Activated T-cell treated with anti-CD3 and anti-CD28 coated beads for 1 hour (primary cell): Measurements from ENCODE around the gene RAI14.
"Not testable (repeated sequence)": the region's sequence is repeated elsewhere in the genome, so short reads cannot be mapped to it uniquely, and the experiment has no call there.

Experiments
- DNase-seq: peaks from one replicate; pipeline ENCODE4 v3.0.0-alpha.2; 2020; ENCODE audit warnings: low read depth

RAI14 gene

DNA sequence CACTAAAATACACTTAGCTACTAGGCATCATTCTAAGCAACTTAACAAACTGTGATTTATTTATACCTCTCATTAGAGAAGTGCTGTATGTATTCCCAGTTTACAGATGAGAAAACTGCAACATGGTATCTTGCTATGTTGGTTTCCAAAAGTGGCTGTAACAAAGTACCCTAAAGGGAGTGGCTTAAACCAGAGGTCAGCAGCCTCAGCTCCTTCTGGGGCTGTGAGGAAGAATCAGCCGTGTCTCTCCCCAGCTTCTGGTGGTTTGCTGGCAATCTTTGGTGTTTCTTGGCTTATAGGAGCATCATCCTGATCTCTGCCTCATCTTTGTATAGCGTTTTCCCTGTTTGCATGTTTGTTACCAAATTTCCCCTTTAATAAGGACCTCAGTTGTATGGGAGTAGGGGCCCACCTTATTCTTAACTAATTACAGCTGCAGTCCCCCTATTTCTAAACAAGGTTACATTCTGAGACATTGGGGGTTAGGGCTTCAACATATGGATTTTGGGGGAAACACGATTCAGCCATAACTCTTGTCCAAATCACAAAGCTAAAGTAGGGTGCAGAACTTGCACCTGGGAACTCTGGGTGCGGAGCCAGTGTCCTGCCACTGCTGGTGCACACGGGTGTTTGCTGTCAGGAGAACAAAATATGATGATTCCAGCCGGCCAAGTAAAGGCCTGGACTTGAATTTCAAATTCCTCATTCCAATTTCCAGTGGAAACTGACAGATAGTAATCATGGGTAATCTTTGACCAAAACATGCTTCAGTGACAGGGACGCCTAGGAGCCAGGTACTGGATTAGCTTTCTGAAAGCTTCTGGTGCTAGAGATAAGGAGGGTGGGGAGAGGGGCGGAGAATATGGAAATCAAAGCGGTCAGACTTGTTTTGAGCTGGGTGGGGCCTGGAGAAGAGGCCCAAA lies 43.3 kb downstream of the RAI14 start:
- DNase-seq, result no peak

DNA sequence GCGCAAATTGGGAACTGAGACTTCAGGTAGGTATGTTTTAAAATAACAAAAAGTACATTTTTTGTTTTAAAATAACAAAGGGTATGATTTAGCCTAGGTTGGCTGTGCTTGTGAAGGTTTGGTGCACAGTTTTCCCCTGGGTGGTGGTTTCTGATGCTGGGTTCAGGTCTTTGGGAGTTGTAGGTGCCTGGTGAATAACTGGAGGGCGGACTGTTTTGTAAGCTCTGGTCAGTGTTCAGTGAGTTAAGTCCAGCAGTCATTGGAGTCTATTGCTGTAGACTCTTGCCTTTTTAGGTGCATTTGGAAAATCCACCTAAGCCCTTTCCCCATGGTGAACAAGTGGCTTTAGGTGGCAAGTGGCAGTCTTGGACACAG lies 43.9 kb downstream of the RAI14 start:
- DNase-seq, result no peak

DNA sequence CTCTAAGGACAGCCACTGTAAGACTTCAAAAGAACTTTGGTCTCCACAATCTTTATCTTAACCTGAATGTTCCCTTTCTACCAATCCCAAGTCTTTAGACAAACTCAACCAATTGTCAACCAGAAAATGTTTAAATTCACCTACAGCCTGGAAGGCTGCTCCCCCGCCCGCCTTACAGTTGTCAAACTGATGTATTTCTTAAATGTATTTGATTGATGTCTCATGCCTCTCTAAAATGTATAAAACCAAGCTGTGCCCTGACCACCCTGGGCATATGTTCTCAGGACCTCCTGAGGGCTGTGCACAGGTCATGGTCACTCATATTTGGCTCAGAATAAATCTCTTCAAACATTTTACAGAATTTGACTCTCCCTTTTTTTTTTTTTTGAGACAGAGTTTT lies 45.3 kb downstream of the RAI14 start:
- DNase-seq, result not testable (repeated sequence)

DNA sequence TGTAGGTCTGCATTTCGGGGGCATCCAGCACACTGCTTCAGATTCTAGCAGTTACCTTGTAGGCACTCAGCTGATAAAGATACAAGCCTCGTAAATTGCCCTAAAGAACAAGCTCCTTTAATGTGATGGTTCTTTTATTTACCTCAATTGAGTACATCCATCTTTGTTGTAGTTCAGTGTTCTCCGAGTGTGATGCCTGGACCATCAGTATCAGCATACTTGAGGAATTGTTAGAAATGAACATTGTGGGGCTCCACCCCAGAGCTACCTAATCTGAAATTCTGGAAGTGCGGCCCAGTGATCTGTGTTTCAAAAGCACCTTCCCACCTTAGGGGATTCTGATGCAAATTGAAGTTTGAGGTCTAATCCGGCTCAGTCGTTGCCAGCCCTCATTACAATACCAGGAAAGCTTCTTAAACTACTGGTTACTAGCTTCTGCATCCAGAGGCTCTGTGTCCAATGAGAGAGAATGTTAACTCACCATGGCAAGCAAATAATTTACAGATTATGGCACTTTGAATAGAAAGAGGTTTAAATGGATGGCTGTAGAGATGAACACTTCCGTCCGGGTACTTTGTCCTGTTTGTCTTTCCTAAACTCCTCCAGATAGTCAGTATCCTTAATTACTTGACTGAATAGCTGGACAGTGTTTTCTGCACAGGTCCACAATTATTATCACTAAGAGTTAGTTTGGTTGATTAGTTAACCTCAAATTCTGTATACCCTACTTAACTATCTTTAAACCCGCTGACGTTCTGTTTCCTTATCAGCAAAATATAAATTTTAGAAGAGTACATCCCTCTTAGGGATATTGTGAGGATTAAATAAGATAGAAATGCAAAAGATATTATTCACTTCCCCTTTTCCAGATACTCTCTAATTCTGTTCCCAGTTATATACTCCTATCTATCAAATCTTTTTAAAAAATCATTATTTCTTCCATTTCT lies 47.9 kb downstream of the RAI14 start:
- DNase-seq, result no peak

DNA sequence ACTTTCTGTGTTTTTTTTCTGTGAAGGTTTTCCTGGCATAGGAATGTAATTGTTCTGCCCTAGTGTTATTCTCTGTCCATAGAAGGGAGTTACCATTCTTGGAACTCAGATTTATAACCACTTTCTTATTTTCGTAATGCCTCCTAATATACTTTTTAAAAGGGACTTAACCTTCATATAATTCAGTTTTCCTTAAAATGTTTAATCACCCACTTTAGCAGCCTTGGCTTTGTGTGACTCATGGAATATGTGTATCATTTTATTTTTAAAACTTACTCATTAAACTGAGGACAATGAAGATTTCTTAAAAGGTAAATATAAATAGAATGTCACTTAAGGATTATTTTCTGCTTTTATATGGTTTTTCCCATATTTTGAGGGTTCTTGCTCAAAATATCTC lies 50.0 kb downstream of the RAI14 start:
- no peak for DNase-seq

DNA sequence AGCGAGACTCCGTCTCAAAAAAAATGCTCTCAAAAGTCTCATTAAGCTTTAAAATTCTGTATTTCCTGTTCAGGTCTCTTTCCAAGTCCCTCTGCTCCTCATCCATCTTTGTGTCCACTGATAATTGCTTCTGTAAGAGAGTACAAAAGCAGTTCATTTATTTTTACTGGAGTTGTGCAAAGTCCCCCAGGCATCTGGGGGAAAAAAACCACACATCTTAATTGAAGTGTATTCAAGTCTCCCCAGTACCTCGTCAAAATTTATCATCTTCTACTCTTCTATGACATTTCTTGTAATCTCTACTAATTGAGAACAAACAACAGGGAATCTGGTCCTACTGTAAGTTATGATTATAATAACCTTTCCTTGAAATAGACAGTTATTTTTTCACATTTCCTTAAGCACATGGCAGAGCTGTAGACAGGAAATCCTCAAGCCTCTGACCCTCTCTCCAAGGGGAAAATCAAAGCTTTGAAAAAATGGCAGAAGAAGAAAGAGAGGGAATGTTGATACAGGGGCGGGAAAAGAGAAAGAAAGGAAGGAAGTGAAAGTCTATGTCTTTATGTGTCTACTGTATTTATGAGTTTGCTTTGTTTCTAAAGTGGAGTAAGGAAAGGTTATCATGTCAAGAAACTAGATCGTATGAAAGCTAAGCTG lies 51.5 kb downstream of the RAI14 start:
- DNase-seq, result no peak

DNA sequence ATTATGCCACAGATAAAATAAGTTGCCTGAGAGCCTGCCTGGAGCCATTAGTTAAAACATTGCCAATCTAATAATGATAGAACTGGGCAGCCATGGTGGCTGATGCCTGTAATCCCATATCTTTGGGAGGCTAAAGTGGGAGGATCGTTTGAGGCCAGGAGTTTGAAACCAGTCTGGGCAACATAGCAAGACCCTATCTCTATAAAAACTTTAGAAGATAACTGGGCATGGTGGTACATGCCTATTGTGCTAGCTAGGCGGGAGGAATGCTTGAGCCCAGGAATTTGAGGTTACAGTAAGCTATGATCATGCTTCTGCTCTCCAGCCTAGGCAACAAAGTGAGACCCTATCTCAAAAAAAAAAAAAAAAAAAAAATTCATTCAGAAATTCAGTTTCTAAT lies 52.6 kb downstream of the RAI14 start:
- no peak for DNase-seq

DNA sequence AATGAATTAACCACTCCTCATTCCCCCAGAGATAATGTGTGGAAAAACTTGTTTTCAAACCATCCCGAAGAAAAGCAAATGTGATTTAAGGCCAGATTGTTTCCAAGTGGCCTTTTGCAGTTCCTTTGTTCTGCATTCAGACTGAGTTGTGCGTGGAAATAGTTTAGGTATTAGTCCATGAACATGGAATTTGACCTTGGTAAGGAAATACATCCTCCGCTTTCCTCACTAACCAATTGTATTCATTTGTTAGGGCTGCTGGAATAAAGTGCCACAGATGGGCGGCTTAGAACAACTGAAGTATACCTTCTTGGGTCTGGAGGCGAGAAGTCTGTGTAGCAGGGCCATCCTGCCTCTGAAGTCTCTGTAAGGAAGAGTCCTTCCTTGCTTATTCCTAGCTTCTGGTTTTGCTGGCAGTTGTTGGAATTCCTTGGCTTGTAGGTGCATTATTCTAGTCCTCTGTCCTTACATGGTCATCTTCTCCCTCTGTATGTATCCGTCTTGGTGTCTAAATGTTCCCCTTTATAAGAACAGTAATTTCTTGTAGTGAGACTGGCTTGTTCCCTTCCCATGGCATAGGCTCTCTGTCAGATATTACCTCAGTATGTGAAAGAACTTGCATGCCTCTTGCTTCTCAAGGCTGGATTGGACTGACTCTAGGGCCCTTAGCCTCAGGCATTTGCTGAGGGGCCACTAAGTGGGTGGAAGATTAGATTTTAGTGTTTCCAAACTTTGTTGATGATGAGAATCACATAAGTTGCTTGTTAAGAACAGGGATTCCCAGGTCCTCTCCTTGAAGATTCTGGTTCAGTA lies 53.9 kb downstream of the RAI14 start:
- no peak for DNase-seq

DNA sequence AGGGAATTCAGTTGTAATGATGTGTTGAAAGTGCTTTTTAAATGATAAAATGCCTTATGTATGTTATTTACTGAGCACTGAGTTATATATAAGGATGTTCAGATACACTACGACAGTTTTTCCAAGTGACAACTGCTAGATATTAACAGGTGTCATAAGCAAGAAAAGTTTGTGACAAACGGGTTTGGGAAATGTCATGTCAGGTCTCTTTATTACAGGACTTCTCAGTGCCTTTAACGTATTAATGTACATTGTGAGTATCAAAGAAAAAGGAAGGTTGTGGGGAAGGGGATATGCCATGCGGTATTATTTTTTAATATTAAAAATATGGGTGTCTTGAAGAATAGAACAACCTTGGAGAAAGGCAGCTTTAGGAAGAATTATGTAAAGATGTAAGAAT lies 56.4 kb downstream of the RAI14 start:
- no peak for DNase-seq

DNA sequence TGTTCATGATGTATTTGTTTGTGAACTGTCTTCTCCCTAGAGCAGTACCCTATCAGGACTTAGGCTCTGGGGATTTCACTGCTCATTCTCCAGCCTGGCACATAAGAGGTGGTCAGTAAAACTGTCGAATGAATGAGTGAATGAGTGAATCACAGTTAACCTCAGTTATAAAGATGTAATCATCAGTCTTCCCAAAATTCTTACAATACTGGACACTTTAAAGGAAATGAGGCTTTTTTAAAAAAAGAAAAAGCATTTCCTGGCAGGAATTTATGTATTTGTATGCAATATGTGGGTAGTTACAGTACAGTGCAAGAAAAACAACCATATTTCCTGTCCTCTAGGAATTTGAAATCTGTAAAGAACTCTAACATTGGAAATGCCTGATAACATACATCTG lies 59.6 kb downstream of the RAI14 start:
- no peak for DNase-seq

DNA sequence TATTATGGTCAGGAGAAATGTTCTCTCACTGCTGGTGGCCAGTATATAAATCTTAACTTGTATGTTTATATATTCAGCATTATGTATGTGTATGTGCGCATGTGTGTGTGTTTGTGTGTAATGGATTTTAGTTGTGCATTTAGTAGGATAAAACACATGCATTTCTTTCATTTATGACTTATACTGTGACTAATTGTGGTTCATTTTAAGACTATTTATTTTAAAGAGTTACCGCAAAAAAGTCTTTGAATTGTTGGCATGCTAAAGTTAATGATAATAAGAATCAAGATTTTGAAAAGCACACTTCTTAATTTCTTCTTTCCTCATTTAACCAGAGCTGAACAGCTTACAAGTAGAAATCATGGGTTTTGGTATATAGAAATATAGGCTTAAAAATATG lies 60.9 kb downstream of the RAI14 start:
- no peak for DNase-seq

DNA sequence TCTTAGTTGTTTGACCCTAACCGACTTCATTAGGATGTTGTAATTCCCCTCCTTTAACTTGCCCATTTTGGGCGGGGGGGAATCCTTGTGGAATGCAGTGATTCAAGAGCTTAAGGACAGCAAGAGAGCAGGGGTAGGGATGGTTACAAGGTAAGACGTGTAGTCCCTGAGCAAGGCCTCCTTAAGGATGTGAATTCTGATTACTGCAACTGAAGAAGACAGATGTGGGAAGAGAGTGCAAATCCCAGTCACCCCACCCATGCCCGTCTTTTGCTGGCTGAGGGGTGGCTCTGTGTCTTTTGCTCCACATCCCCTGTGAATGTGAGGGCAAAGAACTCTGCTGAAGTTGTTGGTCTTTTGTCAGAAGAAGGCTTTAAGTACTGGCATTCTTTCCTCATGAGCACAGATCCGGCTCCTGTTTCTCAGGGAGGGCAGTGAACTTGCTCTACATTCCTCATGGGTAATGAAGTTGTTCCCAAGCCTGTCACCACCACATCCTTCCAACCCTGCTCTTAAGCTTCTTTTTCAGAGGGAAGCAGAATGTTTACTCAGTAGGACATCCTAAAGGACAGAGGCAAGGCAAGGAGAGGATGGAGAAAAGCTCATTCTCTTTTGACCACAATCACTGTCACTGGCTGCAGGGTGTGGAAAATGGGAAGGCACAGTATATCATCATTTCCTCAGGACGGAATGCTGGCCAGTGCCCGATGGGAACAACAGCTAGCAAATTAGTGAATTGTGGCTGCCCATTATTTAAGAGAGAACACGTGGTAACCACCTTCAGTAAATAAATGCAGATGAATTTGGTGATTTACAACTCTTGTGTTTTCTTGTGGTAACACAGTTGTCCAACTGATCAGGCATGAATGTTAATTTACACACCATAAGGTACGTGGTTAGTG lies 61.5 kb downstream of the RAI14 start:
- DNase-seq, result no peak

DNA sequence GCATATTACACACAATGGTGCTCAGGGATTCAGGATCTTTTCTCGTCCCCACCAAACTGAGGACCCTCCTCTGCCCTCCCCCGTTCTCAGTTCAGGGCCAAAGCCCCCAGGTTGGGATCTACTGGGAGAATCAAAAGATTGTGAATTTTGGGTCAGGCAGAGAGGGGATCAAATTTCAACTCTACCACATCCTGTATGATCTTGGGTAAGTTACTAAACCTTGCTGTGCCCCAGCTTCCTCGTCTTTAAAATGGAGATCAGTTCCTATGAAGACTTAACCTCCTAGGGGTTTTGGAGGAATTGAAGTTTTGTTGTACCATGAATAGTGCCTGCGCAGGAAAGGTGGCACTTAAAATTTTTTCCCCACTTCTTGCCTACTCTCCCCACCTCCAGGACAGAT lies 62.4 kb downstream of the RAI14 start:
- DNase-seq, result no peak

DNA sequence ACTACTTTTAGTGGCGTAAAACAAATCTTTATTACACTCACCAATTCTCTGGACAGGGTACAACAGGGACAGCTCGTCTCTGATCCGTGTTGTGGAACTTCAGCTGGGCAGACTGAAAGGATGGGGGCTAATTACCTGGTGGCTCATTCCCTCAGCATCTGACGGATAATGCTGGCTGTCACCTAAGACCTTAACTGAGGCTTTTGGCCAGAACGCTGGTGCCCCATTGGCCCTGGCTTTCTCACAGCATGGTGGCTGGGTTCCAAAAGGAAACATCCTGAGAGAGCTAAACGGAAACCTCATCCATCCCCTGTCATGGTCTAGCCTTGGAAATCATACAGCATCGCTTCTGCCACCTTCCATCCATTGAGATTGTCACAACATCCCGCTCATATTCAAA lies 62.9 kb downstream of the RAI14 start:
- DNase-seq, result no peak

DNA sequence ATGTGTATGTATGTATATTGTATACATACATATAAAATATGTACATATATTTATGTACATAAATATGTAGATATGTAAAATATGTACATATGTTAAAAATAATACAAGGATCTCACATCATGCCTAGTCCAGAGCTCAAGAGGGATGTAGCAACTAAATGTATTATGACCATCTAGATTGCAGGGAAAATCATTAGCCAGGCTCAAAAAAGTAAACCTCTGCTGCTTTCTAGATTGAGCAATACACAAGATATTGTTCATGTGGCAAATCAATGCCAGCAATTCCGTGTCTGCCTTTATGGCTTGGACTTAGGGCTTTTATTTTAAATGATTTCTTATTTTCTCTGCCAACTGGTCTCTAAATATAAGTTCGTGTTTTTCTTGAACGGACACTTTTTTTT lies 65.2 kb downstream of the RAI14 start:
- no peak for DNase-seq

DNA sequence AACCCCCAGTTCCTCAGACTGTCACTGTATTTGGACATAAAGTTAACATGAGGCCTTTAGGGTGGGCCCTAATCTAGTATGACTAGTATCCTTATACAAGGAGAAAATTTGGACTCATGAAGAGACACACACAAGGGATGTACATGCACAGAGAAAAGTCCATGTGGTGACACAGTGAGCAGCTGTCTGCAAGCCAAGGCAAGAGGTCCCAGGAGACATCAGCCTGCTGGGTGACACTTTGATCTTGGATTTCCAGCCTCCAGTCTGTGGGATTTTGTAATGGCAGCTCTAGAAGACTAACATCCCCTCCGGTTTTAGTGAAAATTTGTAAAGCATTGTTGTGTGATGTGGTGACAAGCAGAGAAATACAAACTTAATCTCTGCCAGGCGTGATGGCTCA lies 66.1 kb downstream of the RAI14 start:
- no peak for DNase-seq

DNA sequence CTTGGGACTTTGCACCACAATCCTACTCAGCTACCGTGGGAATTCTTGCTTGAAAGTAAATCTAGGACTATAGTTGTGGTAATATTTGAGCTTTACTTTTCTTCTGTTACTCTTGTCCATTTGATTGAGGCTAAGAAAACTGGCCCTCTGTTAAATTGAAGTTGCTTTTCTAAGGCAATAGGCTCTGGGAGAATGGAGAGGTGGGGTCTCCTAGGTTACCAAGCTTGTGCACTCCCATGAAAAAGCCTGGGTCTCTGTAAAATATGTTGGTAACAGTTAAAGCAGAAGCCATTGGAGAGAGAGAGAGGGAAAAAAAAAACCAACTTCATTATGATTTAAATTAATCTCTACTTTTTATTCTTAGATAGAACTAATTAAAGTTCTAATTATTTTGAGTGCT lies 68.6 kb downstream of the RAI14 start:
- no peak for DNase-seq

DNA sequence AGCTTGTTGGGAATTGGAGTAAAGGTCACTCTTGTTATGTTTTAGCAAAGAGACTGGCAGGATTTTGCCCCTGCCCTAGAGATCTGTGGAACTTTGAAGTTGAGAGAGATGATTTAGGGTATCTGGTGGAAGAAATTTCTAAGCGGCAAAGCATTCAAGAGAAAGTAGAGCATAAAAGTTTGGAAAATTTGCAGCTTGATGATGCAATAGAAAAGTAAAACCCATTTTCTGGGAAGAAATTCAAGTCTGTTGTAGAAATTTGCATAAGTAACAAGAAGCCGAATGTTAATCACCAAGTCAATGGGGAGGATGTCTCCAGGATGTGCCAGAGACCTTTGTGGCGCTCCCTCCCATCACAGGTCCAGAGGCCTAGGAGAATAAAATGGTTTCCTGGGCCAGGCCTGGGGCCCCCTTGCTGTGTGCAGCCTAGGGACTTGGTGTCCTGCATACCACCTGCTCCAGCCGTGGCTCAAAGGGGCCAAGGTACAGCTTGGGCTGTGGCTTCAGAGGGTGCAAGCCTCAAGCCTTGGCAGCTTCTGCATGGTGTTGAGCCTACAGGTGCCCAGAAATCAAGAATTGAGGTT lies 71.1 kb downstream of the RAI14 start:
- DNase-seq, result not testable (repeated sequence)

DNA sequence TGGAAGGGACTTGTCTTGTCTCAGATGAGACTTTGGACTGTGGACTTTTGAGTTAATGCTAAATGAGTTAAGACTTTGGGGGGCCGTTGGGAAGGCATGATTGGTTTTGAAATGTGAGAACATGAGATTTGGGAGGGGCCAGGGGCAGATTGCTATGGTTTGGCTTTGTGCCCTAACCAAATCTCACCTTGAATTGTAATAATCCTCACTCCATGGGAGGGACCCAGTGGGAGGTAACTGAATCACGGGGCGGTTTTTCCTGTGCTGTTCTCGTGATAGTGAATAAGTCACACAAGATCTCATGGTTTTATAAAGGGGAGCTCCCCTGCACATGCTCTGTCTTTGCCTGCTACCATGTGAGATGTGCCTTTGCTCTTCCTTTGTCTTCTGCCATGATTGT lies 72.1 kb downstream of the RAI14 start:
- DNase-seq, result no peak
